CD4-positive, alpha-beta T cell treated with Interleukin-2 at 100 ng/mL for 4 hours (primary cell): ENCODE data around the gene RAB15.

Experiments used
- DNase-seq: peaks from one replicate; pipeline ENCODE4 v3.0.0-alpha.2; 2020; ENCODE audit warnings: low spot score

Gene RAB15

GRCh38 chr14:64910847-64911495, 61.2 kb downstream of the RAB15 start:
- DNase-seq = no peak

- no peak for DNase-seq
Observed at GRCh38 chr14:64906022-64906421, 66.1 kb downstream of the RAB15 start.

- no peak for DNase-seq
Observed at GRCh38 chr14:64899958-64900357, 72.2 kb downstream of the RAB15 start.
